ENCODE data around the gene RERG. TPM values are rescaled to one million over a fixed set of nuclear protein-coding genes. Genes with fewer than 3 reads are reported as not detected.

RERG gene
- total and polyA plus RNA-seq, 2 of the 4 experiments (the other 2 are of a cell fraction) = not detected

DNA sequence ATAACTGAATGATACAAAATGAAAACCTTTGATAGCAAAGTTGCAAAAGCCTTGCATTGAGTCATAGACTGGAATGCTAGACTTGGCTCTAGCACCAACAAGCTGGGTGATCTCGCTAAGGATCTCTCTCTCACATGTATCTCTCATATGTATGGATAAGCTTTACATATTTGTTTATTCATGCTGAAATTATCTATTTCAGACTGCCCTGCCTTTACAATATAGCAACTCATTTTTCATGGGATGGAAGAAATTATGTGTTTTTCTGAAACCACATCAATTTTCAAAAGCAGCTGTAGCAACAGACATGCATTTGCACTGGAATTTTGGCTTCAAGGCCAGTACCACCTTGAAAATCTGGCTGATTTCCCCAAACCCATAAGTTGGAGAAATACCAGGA lies 11.4 kb downstream of the RERG start:
- Histone ChIP-seq H3K4me1 (ENCODE audit: control insufficient read depth, insufficient read depth, low read length) (no peaks in the 10 kb centered on the region), H4K5ac (ENCODE audit: low read depth, low read length) (no peak overlapping the region), H3K4ac (ENCODE audit: low read depth, low read length) (no peak overlapping the region), H3K27ac (ENCODE audit: insufficient read depth, low read length) (no peak overlapping the region), H3K14ac (replicated peaks; ENCODE audit: low read depth, low read length) (no peak overlapping the region), H3K79me1 (ENCODE audit: low read depth in 1 of 2, low read length in 2 of 2) (no peaks in the 10 kb centered on the region), H2BK15ac (ENCODE audit: low read depth, low read length) (no peak overlapping the region), H2BK120ac (ENCODE audit: low read depth, low read length) (no peak overlapping the region), H4K91ac (ENCODE audit: insufficient read depth, low read depth, low read length) (no peak overlapping the region), H3K9me3 (ENCODE audit: control insufficient read depth, insufficient read depth, low read length) (no peaks in the 10 kb centered on the region), H3K23ac (ENCODE audit: low read depth, low read length) (no peak overlapping the region), H2BK20ac (ENCODE audit: low read depth, low read length) (no peak overlapping the region), H4K8ac (ENCODE audit: low read depth in 2 of 2, low read length in 2 of 2) (no peak overlapping the region), H3K9me1 (ENCODE audit: insufficient read depth, low read length) (no peaks in the 10 kb centered on the region), H2AK9ac (replicated peaks; ENCODE audit: low read depth, low read length, poor library complexity) (no peak overlapping the region), H3K36me3 (ENCODE audit: control insufficient read depth, insufficient read depth, low read length) (no peaks in the 10 kb centered on the region), H4K20me1 (ENCODE audit: insufficient read depth, low read length) (no peaks in the 10 kb centered on the region), H2AK5ac (ENCODE audit: low read depth, low read length) (no peak overlapping the region), H3K4me3 (ENCODE audit: insufficient read depth, low read depth, low read length) (no peak overlapping the region), H3K4me2 (ENCODE audit: low read depth, low read length) (no peak overlapping the region), H2BK5ac (ENCODE audit: low read depth, low read length, poor library complexity, severe bottlenecking) (no peak overlapping the region), H3K56ac (ENCODE audit: extremely low read depth, insufficient read depth, low read length) (no peak overlapping the region), H3K27me3 (ENCODE audit: control insufficient read depth, insufficient read depth, low read length) (no peaks in the 10 kb centered on the region), H3K9ac (ENCODE audit: low read depth, low read length) (no peak overlapping the region), H2AFZ (replicated peaks; ENCODE audit: low read length, poor library complexity) (no peak overlapping the region), H3K18ac (ENCODE audit: low read depth, low read length) (no peak overlapping the region)
- dilution Hi-C loops (cut with HindIII; ENCODE audit: low sequenced_read_pairs, unreplicated experiment) = no loop called here
- BruUV-seq (replicated peaks) = no TSS peak
- ChIA-PET CTCF (interaction anchor here (0.7 kb wide), 1 partner anchor 14 kb away, joined by 3 read pairs; no protein-coding TSS in a partner anchor), POLR2A (ENCODE audit: unreplicated experiment) (no interaction called here)
- peak; percentile 64; the same call in 1 of the 2 replicates for TF ChIP-seq CEBPB (IDR thresholded peaks at IDR 0.05; ENCODE audit: low read depth, low read length)
- TF ChIP-seq, protein P1, sequence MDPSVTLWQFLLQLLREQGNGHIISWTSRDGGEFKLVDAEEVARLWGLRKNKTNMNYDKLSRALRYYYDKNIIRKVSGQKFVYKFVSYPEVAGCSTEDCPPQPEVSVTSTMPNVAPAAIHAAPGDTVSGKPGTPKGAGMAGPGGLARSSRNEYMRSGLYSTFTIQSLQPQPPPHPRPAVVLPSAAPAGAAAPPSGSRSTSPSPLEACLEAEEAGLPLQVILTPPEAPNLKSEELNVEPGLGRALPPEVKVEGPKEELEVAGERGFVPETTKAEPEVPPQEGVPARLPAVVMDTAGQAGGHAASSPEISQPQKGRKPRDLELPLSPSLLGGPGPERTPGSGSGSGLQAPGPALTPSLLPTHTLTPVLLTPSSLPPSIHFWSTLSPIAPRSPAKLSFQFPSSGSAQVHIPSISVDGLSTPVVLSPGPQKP (IDR thresholded peaks at IDR 0.05; ENCODE audit: borderline replicate concordance, low read depth, low read length) = no peak
- peak; percentile 40 for DNase-seq
- no CpG with 5 or more reads among the region's 1 CpG for WGBS, 2 experiments (ENCODE audit: extremely low coverage in 2 of 2, insufficient read length in 1 of 2)
- in situ Hi-C loops (cut with MboI; ENCODE audit: low sequenced_read_pairs) = loop anchor here (10.0 kb wide), 1 partner anchor 195 kb away; no protein-coding TSS in a partner anchor
- peak; percentile 64 for ATAC-seq (ENCODE audit: low read depth)
- intact Hi-C loops (cut with micrococcal nuclease) = no loop called here

All from IMR-90 (cell line).